CD4-positive, alpha-beta T cell (primary cell): ENCODE data around the gene ATP2A1. TPM values are rescaled to one million over a fixed set of nuclear protein-coding genes. Genes with fewer than 3 reads are reported as not detected.

Experiments used
- ATAC-seq: fragments of 200-7000 bp; cut with Tn5 transposase; one replicate; pipeline ENCODE4 v1.10.0; 2022; ENCODE audit warnings: mild to moderate bottlenecking; ENCODE audit not compliant: poor library complexity
- CTCF ChIA-PET: fragments of 350-600 bp; sonication (Branson Sonifier 250); formaldehyde crosslinking; loops from one replicate; lab custom pipeline; 2021; ENCODE audit warnings: antibody characterized with exemption, inconsistent platforms; lab: Charles Lee
- POLR2A ChIA-PET: fragments of 350-600 bp; sonication (Branson Sonifier 250); formaldehyde crosslinking; loops from one replicate; lab custom pipeline; 2021; ENCODE audit warnings: antibody characterized with exemption, inconsistent platforms; lab: Charles Lee
- DNase-seq, 14 experiments: peaks; one replicate each; pipeline ENCODE4 v3.0.0-alpha.2; 2013 to 2020; ENCODE audit warnings: mixed read lengths in 2 of 14
- H3K27ac ChIP-seq, 2 donors: one replicate each; pipeline versions ENCODE4 v1.5.1 to v1.7.0; 2013; ENCODE audit warnings: low read length in 2 of 2, low read depth in 1 of 2, mild to moderate bottlenecking in 1 of 2
- H3K27me3 ChIP-seq, 2 experiments: 1 replicate in 1 of 2; 2 replicates in 1 of 2; pipeline versions ENCODE4 v1.6.1 to v1.7.0; 2013; ENCODE audit warnings: low read length in 2 of 2, control low read depth in 1 of 2, mild to moderate bottlenecking in 1 of 2, moderate library complexity in 1 of 2; ENCODE audit not compliant: insufficient read depth in 2 of 2, control insufficient read depth in 1 of 2
- H3K36me3 ChIP-seq: one replicate; pipeline ENCODE4 v1.6.1; 2013; ENCODE audit warnings: low read length, control low read depth; ENCODE audit not compliant: insufficient read depth
- H3K4me1 ChIP-seq: one replicate; pipeline ENCODE4 v1.6.1; 2013; ENCODE audit warnings: low read length, control low read depth; ENCODE audit not compliant: insufficient read depth
- H3K4me3 ChIP-seq: one replicate; pipeline ENCODE4 v1.5.1; 2013; ENCODE audit warnings: mild to moderate bottlenecking, low read length, moderate library complexity
- H3K9me3 ChIP-seq, 2 experiments: 1 replicate in 1 of 2; 2 replicates in 1 of 2; pipeline versions ENCODE4 v1.6.1 to v1.7.0; 2013; ENCODE audit warnings: low read length in 2 of 2, mild to moderate bottlenecking in 2 of 2, control low read depth in 1 of 2, moderate library complexity in 1 of 2; ENCODE audit not compliant: control insufficient read depth in 1 of 2, insufficient read depth in 1 of 2
- H3K27ac Mint-ChIP-seq: one replicate; pipeline ENCODE4 v1.8.0; 2020; ENCODE audit warnings: mixed read lengths
- H3K27me3 Mint-ChIP-seq: one replicate; pipeline ENCODE4 v1.8.0; 2021; ENCODE audit warnings: mixed read lengths
- H3K36me3 Mint-ChIP-seq: one replicate; pipeline ENCODE4 v1.8.0; 2021; ENCODE audit warnings: low read depth, mixed read lengths
- H3K4me1 Mint-ChIP-seq: one replicate; pipeline ENCODE4 v1.8.0; 2021; ENCODE audit warnings: low read depth, mixed read lengths
- H3K4me3 Mint-ChIP-seq: one replicate; pipeline ENCODE4 v1.8.0; 2020; ENCODE audit warnings: mild to moderate bottlenecking, mixed read lengths
- H3K9me3 Mint-ChIP-seq: one replicate; pipeline ENCODE4 v1.8.0; 2020; ENCODE audit warnings: mixed read lengths
- CTCF ChIP-seq: fragments of 200-600 bp; IDR thresholded peaks from one replicate; pipeline ENCODE4 v1.8.0; 2022; ENCODE audit warnings: antibody characterized with exemption, mild to moderate bottlenecking
- intact Hi-C, 2 experiments: fragments of 100-400 bp; cut with DNase I in 1 of 2; cut with micrococcal nuclease in 1 of 2; formaldehyde crosslinking; loops; one replicate each; pipeline versions ENCODE4 v1.15.1 to v1.9.0; 2023 to 2025; cut with DNase I, micrococcal nuclease
- polyA plus RNA-seq, 2 donors: library from polyadenylated mRNA; unstranded; fragments of 120-200 nt; gene quantifications; one replicate each; pipeline ENCODE4 v1.2.1, GENCODE V29; 2013
- total RNA-seq, 174 experiments: library from RNA in 2 of 174; stranded (reverse) in 2 of 174; gene quantifications; one replicate each; pipeline ENCODE4 v1.2.3 and lab custom pipeline; 2021 to 2026

Gene ATP2A1
- under 1 TPM; 0.56 to 0.77 TPM for total RNA-seq
- 0.18 TPM for polyA plus RNA-seq (2013, experiment 1 of 2)
- 11.7 TPM for polyA plus RNA-seq (2013, experiment 2 of 2)
- total RNA-seq (lab: John Stamatoyannopoulos, UW): 0 to 2.7 (median 0.44) reads per million in 172 experiments

- ATAC-seq (no peak), DNase-seq (no peak)
- Histone ChIP-seq H3K4me1 (peaks cover 20% of the 10 kb centered on the region), H3K36me3 (peaks cover 10% of the 10 kb centered on the region), H3K9me3 (no peaks in the 10 kb centered on the region), H3K27ac (no peak within 1 kb of the TSS), H3K4me3 (peak within 1 kb of the TSS; percentile 95), H3K27me3 (peaks cover 0 to 9% of the 10 kb centered on the region in 2 experiments)
- TF ChIP-seq CTCF: no peak
- H3K4me1 Mint-ChIP-seq: peaks cover 8% of the 10 kb centered on the region
- peaks cover 5% of the 10 kb centered on the region for H3K36me3 Mint-ChIP-seq
- no peaks in the 10 kb centered on the region for H3K9me3 Mint-ChIP-seq
- CTCF ChIA-PET: interaction anchor here (1.5 kb wide), 1 partner anchor 67 kb away, joined by 5 read pairs; no protein-coding TSS in a partner anchor
- no peak within 1 kb of the TSS for H3K27ac Mint-ChIP-seq
- POLR2A ChIA-PET: interaction anchor here (1.4 to 3.2 kb wide), 4 partner anchors 8 to 47 kb away, joined by 4 to 29 read pairs (median 8); partner anchors contain the start of genes RABEP2, SH2B1 and TUFM
- intact Hi-C loops: loop anchor here in 1 of 2 experiments (2.0 kb wide), 1 partner anchor 14 kb away; no protein-coding TSS in a partner anchor
- H3K27me3 Mint-ChIP-seq: peaks cover 6% of the 10 kb centered on the region
- H3K4me3 Mint-ChIP-seq: peak within 1 kb of the TSS; percentile 87
Measured at GRCh38 chr16:28878083-28878926, at the start of gene ATP2A1. ATP2A1 (plus strand) TSS chr16:28878488; CDS start chr16:28878672, 184 bp downstream.

GRCh38 chr16:28829747-28830146 is 48.5 kb upstream of the ATP2A1 start:
- H3K27ac Mint-ChIP-seq: no peak overlapping the region
- ATAC-seq (no peak), DNase-seq (no peak)
- no peak for TF ChIP-seq CTCF
- peaks cover 94% of the 10 kb centered on the region for H3K36me3 Mint-ChIP-seq
- H3K4me3 ChIP-seq: no peak overlapping the region
- POLR2A ChIA-PET: no interaction called here
- CTCF ChIA-PET: no interaction called here
- no peaks in the 10 kb centered on the region for H3K9me3 ChIP-seq
- H3K4me1 ChIP-seq: peaks cover 19% of the 10 kb centered on the region
- no peak overlapping the region for H3K4me3 Mint-ChIP-seq
- peaks cover 99% of the 10 kb centered on the region for H3K36me3 ChIP-seq
- H3K9me3 Mint-ChIP-seq: no peaks in the 10 kb centered on the region
- H3K27ac ChIP-seq: no peak overlapping the region
- intact Hi-C loops: loop anchor here in 1 of 2 experiments (10.0 kb wide), 1 partner anchor 1165 kb away; the partner anchor contains the start of genes HIRIP3 and INO80E
- H3K27me3 Mint-ChIP-seq: no peaks in the 10 kb centered on the region
- peaks cover 31% of the 10 kb centered on the region for H3K4me1 Mint-ChIP-seq
- H3K27me3 ChIP-seq: no peaks in the 10 kb centered on the region

DNA sequence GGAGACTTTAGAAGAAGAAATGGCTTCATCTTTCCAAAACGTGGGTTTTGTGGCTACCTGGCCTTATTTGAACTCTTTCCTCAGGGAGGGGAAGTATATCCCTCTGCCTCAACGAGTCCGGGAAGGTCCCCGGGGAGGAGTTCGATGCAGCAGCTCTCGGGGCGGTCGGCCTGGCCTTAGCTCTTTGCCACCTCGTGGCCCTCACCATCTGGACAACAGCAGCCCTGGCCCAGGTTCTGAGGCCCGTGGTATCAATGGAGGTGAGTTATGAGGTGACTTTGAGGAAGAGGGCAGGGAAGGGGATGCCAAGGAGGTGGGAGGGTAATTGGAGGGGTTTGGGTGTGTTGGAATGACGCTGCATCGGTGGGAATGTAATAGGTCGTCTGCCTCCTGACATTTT is 47.8 kb upstream of the ATP2A1 start:
- peaks cover 11% of the 10 kb centered on the region for H3K4me1 ChIP-seq
- intact Hi-C loops: no loop called here
- peaks cover 96% of the 10 kb centered on the region for H3K36me3 Mint-ChIP-seq
- no peaks in the 10 kb centered on the region for H3K9me3 ChIP-seq
- H3K27me3 Mint-ChIP-seq: no peaks in the 10 kb centered on the region
- ATAC-seq (no peak), DNase-seq (no peak)
- peaks cover 100% of the 10 kb centered on the region for H3K36me3 ChIP-seq
- H3K4me1 Mint-ChIP-seq: peaks cover 23% of the 10 kb centered on the region
- H3K27ac ChIP-seq: no peak overlapping the region
- H3K9me3 Mint-ChIP-seq: no peaks in the 10 kb centered on the region
- no peak overlapping the region for H3K4me3 Mint-ChIP-seq
- ChIA-PET CTCF (no interaction called here), POLR2A (interaction anchor here (1.0 kb wide), 1 partner anchor 12 kb away, joined by 3 read pairs; no protein-coding TSS in a partner anchor)
- no peak overlapping the region for H3K4me3 ChIP-seq
- H3K27ac Mint-ChIP-seq: no peak overlapping the region
- no peaks in the 10 kb centered on the region for H3K27me3 ChIP-seq
- TF ChIP-seq CTCF: no peak
